ENCODE results near the gene WNT3A.

WNT3A gene

DNA sequence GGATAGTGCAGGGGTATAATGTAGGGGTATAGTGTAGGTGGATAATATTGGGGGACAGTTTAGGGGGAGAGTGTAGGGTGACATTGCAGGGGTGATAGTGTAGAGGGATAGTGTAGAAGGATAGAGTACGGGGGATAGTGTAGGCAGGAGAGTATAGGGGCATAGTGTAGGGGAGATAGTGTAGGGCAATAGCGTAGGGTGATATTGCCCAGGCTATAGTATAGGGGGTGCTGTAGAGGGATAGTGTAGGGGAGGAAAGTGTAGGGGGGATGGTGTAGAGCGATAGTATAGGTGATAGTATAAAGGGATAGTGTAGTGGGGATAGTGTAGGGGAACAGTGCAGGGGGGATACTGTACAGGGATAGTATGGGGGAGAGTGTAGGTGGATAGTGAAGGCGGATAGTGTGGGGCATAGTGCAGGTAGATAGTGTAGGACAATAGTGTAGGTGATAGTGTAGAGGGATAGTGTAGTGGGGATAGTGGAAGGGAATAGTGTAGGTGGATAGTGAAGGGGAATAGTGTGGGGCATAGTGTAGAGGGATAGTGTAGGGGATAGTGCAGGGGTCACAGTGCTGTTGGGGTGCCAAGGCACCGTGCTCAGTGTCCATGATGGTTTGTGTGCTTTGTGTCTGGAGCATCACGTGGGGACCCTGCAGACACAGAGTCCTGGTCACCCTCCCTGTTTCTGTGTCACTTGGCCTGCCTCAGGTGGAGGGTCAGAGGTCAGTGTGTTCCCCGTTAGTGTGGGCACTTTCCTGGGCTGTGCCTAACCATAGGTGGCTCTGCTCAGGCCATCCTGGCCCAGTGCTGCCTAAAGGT is 65.2 kb downstream of the WNT3A start:
- no peak for DNase-seq

DNA sequence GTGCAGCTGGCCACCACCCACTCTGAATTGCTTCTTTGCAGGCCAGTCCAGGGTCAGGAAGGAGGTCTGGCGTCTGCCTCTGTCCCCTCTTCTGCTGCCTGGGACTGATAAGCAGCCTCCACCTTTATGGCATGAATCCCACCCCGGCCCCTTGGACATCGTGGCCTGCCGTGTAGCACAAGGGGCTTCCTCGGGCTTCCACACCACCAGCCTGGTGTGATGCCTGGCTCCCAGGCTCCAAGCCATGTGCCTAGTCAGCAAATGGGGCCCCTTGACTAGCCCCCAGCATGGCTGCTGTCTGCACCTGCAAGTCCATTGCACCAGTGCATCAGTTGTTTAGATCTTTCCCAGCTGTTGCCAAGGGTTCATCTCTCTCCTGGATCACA is 65.9 kb downstream of the WNT3A start:
- DNase-seq: no peak

DNA sequence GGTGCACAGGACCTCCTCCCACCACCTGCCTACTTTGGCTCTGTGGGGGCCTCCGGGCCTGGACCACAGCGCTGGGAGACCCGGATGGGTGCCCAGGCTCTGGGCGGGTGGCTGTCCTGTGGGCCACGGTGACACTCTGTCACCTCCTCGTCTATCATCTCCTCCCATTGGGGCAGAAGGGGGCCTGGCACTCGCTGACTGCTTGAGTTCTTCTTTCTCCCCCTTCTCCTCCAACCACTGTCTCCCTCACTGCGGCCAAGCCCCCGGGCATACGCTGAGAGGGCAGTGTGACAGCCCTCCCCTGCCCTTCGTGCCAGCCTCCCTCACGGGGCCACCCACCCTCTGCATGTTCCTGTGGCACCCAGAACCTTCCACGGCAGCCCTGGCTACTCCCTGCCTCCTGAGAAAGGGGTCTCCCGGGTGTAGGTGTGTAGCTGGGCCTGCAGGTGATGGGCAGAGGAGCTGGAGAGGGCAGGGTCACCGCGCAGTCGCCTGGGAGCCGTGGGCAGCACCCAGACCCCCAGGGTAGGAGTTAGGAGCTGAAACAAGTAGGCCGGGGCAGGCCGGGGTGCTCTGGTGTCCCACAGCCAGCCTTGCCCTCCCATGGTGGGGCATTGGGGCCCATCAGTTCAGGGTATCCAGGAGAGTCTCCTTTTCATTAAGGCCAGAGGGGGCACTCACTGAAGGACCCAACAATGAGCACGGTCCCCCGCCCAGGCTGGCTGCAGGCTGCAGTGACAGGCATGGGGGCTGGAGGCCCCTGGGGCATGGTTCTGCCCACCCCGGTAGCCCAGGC is 66.5 kb downstream of the WNT3A start:
- DNase-seq: no peak

DNA sequence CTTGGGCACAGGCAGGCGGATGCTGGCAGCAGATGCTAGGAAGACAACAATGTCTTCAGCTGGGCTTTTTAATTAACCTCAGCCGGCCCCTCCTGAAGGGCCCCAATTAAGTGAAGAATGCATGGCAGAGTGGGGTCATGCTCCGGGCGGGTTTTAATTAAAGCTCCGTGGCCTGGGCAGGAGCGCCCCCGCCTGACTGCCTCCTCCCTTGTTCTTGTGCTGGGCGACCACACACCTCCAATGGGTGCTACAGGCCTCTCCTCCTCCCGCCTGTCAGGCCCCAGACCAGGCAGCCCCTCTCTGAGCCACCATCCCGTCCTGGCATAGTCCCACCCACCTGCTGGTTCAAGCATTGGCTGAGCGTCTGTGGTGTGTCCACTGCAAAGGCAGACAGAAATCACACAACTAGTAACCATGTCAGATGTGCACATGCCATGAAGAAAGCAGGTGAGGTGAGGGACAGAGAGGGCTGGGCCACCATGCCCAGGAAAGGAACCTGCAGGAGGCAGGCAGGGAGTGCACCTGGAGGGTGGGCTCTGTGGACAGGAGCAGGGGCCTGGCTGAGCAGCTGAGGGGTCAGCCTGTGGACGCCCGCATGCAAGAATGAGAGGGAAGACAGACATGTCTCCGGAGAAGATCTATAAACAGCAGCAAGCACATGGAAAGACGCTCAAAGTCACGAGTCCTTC is 67.2 kb downstream of the WNT3A start:
- no peak for DNase-seq

DNA sequence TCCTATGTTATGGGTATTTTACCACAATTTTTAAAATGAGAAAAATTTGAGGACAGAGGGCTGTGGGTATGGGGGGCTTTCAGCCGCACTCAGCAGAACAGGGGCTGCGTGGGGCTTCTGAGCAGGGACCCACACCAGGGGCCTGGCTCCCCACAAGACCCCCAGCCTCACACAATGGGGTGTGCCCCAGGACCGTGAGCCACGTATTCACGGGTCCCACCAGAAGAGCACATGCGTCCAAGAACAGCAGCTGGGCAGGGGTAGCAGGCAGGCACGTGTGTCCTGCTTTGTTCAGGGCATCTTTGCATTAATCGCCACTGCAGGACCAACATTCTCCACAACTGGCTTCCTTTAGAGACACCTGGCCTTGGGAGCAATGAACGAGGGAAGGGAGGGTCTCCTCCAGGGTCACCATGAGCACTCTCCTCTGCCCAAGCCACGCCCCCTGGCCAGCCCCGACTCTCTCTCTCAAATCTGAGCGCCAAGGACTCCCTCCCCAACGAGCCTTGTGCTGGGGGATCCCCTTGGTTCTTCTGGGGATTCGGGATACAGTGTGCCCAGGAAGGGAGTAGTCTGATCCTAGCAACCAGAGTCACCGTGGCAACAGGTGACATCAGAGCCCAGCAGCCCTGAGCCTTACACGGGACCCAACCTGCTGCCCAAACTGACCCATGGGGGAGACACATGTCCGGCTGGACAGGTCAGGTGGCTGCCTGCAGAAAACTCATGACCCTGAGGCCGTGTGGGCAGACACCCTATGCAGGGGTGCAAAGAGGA is 68.3 kb downstream of the WNT3A start:
- no peak for DNase-seq

DNA sequence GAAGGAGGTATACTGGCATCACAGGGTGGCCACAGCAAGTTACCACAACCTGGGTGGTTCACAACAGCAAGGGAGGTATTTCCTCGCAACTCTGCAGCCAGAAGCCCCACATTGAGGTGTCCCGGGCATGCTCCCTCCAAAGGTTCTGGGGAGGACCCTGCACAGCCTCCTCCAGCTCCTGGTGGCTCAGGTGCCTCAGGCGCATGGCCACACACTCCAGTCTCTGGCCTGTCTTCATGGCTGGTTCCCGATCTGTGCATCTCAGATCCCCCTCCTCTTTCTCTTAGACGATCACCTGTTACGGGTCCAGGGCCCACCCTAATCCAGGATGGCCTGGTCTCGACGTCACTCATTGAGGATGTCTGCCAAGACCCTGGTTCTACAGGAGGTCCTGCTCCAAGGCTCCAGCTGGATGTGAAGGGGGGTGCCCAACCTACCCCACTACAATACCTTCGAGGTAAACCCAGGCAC is 69.0 kb downstream of the WNT3A start:
- no peak for DNase-seq

DNA sequence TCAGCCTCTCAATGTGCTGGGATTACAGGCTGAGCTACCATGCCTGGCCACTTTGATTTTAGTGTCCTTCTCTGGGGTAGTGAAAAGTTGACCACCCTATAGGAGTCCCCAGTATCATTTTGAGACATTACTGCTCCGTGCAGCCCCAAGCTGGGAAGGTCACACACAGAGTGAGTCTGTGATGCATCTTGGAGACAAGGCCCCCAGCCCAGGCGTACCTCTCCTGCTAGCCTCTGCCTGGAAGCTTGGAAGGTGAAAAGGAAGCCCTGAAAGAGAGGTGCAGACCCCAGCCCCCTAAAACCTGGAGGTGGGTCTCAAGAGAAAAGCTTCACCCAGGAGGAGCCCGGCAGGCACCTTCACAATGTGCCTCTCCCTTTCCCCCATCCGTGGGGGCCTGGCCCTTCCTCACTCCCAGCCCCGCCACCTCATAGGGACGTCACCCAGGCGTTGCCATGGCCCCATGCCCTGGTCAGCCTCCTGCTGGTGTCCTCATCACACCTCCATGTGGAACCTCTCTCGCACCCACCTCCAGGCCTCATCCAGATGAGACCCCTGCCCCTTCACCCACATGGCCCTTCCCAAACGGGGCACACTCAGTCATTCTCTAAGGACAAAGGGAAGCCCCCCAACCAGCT is 70.1 kb downstream of the WNT3A start:
- no peak for DNase-seq

DNA sequence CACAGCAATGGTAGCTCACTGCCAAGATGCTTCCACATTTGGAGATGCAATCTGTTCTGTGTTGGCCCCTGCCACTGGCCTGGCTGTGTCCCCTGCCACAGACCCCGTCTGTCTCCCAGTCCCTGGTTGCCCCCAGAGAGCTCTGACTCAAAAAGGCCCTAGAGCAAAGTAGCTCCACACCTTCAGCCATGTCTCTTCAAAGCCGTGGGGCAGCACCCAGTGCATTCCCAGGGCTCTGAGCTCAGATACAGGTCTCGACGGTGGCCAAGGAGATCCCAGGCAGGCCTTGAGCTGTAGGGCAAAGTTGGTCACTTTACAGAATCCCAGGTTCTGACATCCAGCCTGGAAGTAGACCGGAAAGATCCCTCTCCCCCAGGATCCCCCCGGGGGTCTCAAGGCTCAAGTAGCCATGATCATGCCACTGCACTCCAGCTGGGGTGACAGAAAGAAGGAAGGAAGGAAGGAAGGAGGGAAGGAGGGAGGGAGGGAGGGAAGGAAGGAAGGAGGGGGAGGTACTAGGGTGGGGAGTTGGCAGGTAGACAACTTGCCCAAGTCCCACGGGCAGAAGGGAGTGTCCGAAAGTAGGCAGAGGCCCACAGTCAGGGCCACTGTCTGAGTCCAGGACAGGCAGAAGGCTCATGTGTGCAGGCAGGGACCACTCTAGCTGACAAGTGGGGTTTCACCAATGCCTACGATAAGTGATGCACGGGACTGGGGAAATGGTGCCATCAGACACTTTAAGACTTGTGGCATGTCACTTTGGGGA is 71.0 kb downstream of the WNT3A start:
- no peak for DNase-seq

DNA sequence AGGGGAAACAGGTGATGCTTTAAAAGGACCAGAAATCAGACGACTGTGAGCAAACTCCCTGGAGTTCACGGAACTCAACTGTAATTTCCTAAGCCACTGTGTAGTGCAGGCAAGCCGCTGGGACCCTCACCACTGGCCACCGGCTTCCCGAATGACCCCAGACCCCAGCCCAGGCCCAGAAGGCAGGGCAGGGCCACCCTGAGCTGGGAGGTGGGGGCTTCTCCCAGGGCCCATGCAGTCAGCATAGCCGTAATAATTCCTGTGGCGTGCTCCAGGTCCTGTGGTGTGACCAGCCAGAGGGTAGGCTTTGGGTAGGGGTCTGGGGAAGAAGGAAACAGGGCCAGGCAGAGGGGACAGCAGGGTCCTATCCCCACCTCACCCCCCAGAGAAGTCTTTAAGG is 72.2 kb downstream of the WNT3A start:
- no peak for DNase-seq

DNA sequence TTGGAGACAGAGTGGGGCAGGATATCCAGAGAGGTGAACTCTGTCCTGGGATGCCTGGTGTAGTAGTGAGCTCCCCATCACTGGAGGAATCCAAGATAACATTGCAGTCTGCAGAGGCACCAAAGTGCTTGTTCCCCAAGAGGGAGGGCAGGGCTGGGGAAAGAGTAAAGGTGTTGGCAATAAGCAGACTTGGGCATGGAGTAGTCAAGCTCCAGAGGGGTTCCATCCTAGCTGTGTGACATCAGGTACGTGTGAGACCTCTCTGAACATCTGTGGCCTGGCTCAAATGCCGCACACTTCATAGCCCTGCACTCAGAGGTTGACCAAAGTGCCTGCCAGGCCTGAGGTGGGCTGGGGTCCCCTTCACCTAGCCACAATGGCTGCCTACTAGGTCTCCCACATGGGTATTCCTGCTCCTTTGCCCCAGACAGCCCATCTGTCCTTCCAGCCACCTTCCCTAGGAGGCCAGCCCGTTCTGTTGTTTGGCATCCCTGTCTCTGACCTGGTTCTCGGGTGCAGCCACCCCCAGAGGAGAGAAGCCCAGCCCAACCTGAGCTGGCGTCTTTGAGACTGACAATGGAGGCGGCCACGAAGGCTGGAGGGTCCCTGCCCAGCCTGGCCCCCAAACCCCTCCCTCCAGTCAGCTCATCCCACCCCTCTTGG is 72.9 kb downstream of the WNT3A start:
- no peak for DNase-seq

DNA sequence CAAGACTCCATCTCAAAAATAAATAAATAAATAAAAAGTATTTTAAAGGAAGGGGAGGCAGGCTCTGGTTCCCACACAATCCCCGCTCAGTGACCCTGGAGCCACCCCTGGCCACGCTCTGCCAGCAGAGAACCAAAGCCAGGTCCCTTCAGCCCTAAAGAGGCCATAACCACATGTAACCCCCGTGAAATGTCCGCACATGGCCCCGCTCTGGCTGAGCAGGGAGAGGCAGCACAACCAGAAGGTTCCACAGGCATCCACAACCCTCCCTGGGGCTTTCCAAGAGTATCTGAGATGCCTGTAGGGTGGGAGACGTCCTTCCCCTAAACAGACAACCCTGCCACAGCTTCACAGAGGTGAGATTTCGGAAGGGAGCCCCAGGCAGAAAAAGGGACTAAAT is 74.3 kb downstream of the WNT3A start:
- no peak for DNase-seq

DNA sequence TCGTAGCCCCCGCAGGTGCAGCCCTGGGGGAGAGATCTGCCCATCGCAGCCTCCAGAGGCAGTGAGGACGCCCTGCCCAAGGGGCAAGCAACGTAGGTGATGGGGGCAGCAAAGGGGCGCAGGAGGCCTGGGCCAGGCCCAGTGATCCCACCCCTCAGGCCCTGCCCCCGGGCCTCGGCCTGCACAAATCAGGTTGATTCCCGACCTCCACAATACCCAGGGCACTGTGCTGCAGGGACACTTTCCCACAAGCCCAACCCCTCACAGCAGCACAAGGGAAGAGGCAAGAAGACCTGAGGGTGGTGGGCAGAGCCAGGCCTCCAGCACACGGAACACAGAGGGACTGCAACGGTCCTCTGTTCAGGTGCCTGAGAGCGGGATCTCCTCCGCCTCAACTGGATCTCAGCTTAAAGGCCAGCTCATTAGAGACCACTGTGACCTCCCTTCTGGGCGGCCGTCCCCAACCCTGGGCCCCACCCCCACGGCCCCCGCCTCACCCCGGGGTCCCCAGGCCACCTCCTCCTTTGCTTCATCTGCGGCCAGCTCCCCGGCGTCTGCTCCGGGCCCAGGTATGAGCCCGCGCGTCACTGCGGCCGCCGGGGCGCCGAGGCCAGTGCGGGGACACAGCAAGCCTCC is 74.9 kb downstream of the WNT3A start:
- no peak for DNase-seq

DNA sequence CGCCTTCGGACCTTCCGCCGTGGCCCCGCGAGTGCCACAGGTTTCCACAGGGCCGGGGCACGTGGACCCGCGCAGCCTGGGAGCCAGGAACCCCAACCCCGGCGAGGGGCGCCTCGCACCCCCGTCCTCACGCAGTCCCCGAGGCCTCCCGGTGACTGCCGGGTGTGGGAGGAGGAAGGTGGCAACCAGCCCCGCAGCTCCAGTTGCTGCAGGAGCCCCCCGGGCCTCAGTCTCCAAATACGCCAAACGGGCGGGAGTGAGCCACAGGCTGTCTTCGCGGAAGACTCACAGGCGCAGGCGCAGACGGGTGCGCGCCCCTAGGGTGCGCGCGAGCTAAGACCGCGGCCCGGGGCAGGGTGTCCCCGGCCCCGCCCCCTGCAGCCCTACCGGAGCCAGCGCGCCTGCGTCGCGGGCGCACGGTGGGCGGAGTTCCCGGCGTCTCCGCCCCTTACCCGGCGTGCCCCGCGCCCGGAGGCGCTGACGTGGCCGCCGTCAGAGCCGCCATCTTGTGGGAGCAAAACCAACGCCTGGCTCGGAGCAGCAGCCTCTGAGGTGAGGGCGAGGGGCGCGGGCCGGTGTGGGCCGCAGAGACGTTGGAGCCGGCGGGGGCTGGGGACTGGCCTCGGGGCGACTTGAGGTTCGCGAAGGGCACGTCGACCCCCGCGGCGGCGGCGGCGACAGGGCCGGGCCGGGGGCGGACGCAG is 75.6 kb downstream of the WNT3A start, which contains the start of gene ARF1:
Gene ARF1, plus strand, starts transcription at position 495 of the 704 bp plus-strand sequence. CDS start 14,407 bp downstream, outside the sequence.
- DNase-seq: peak; percentile 95

DNA sequence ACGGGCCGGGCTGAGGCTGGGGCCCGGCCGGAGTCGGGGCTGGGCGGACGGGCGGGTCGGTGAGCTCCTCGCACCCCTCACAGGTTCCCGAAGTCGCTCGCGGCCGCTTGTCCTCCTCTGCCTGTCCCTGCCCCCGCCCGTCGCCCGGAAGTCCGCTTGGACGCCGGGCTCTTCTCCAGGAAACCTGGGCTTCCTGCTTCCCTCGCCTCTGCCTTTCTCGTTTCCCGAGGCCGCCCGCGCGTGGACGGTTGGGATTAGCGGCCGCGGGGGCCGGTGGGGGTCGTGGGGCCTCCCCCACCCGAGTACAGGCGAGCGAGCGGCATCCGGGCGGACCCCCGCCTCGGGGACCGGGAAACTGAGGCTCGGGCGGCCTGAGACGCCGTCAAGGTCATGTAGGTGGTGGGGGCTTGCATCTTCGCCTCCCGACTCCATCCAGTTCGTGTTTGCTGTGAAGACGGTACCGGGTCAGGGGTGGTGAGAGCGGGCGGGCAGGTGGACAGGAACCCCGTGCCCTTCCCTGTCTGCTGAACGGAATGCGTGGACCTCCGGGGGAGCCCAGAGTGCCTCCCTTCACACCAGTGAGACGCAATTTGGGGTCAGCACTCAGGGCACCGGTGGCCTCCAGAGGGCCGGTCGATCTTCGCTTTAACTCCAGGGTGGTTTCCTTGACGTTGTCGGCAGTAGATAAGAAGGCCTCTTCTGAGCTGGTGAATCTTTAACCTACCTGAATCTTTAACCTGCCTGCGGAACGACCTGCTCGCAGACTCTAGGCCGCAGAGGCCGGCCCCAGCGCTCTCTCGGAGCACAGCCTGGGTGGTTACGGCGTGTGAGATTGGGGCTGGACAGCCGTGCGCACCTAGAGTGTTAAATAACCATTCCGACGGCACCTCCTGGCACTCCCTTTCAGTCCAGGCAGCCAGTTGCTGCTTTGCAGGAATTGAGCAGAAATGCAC is 76.4 kb downstream of the WNT3A start:
- peak; percentile 51 for DNase-seq

DNA sequence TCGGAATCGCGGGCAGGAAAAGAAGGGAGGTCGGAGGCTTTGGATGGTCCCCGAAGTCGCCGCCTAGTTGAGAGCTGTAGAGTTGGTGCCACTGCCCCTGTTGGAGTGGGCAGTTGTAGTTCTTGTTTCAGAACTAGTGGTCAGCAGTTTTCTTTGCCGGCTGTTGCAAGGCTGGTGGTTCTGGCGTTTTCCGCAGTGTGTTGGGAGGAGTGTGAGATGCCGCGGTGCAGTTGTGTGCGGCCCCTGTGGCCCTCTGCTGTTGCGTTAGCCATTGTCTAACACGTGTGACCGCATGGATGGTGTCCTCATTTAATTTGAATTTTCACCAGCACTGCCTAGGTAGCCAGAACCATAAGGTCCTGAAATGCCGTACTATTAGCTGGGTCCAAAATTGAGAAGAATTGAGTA is 77.1 kb downstream of the WNT3A start:
- DNase-seq: no peak

DNA sequence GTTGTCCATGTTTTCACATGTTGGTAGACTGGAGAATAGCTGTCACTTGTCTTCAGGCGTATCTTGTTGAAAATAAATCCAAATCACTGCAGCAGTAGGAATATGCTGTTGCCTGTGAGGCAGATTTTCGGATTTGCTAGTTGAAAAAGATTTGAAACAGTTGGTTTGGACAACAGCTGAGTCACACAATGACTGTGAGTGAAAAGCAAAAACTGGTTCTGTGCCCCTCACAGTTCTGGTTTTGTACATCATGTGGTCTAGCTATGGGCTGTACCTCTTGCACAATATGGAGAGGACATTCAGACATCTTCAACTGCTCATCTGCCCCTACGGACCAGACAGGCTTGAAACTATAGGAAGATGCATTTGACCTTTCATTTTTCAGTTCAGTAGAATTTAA is 77.5 kb downstream of the WNT3A start:
- DNase-seq: no peak

DNA sequence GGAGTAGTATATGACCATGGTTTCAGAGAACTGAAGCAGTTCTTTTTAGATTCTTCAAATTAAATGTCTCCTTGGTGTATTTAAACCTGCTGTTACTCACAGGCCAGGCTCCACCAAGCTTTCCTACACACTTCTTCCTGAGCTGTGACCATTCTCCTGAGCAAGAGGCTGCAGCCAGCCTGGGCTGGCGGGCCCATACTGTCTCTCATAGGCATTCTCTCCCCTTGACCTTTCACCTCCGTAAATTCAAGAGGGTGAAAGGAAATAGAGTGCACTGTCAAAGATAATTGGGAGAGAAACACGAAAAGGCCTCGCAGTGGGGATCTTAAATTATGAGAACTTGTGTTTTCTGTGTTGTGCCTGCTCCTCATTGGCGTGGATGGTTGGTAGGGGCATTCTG is 78.0 kb downstream of the WNT3A start:
- DNase-seq: no peak

DNA sequence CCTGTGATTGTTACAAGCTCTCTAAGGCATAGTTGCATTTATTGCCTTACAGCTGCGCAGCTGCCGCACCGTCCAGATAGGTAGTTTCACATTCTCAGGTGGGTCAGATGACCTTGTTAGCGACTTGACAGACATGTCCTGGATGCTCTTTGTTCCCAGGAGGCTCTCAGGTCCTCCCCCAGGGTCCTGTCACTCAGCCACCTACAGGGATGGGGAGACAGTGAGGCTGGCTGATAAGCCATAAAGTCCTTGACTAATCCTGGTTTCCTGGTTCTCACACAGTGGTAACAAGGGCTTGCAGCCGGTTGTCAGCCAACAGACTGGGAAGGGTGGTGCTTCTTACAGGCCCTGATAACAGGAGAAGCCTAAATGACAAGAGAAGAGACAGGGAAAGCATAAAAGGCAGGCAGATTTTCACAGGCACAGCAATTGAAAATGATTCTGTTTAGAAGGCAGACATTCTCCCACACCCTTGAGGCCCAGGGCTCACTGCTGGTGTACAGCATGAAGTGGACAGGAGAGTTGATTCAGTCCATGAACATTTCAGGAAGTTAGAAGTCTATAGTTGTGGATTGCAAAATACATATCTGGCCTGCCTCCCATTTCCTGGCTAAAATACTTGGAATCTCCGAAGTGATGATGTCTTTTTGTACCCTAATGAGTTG is 78.6 kb downstream of the WNT3A start:
- DNase-seq: no peak

All from activated gamma-delta T cell (primary cell).